HG02943 (cell line): ENCODE results near the gene WDR13.
"Not testable (repeated sequence)": the region's sequence is repeated elsewhere in the genome, so short reads cannot be mapped to it uniquely, and the experiment has no call there.

Experiments
- ATAC-seq: cut with Tn5 transposase; IDR thresholded peaks from one replicate; pipeline ENCODE4 v1.9.1; 2021; ENCODE audit warnings: mild to moderate bottlenecking, low read depth, moderate library complexity; ENCODE audit not compliant: unreplicated experiment

Gene WDR13

GRCh38 chrX:48649102-48649501 is 51.8 kb downstream of the WDR13 start:
- ATAC-seq = no peak

- ATAC-seq = not testable (repeated sequence)
These were observed 54.8 kb downstream of the WDR13 start for GRCh38 chrX:48652055-48652579.

- ATAC-seq = not testable (repeated sequence)
These were observed 57.5 kb downstream of the WDR13 start for GRCh38 chrX:48654746-48655145.
